ENCODE results near the gene PAQR9. TPM values are rescaled to one million over a fixed set of nuclear protein-coding genes. Genes with fewer than 3 reads are reported as not detected.

Gene PAQR9
- total and polyA plus RNA-seq, 2 of the 13 experiments (the other 11 are each of a cell fraction or from before 2014, with no cell fraction given), result 3.7 to 10.3 TPM

GRCh38 chr3:142976621-142977398 is 13.3 kb upstream of the PAQR9 start (continued):
- TF ChIP-seq HMGXB3 (CRISPR knock-in tag; IDR thresholded peaks at IDR 0.05; ENCODE audit: borderline replicate concordance), result peak; percentile 42; the same call in 1 of the 2 replicates
- no peak for TF ChIP-seq NR2F2 (IDR thresholded peaks at IDR 0.05; ENCODE audit: borderline replicate concordance, low read depth)
- 0 out of 2 replicates have a peak, but pooled peaks have one; percentile 52 for TF ChIP-seq NFKBIZ (CRISPR knock-in tag; IDR thresholded peaks at IDR 0.05)
- peak; percentile 62 for TF ChIP-seq THAP11 (CRISPR knock-in tag; IDR thresholded peaks at IDR 0.05)
- TF ChIP-seq JUNB (CRISPR knock-in tag; IDR thresholded peaks at IDR 0.05; ENCODE audit: borderline replicate concordance), result no peak; the same call in 1 of the 2 replicates
- peak; percentile 11; the same call in 1 of the 2 replicates for TF ChIP-seq STAG1 (CRISPR knock-in tag; IDR thresholded peaks at IDR 0.05)
- no peak for TF ChIP-seq ZNF34 (CRISPR knock-in tag; IDR thresholded peaks at IDR 0.05; ENCODE audit: borderline replicate concordance)
- no peak; the same call in 1 of the 2 replicates for TF ChIP-seq NFE2 (CRISPR knock-in tag; IDR thresholded peaks at IDR 0.05)
- TF ChIP-seq SMAD3 (CRISPR knock-in tag; IDR thresholded peaks at IDR 0.05), result no peak
- peak; percentile 93 for TF ChIP-seq JUND (CRISPR knock-in tag; IDR thresholded peaks at IDR 0.05)
- TF ChIP-seq ZNF280D (CRISPR knock-in tag; IDR thresholded peaks at IDR 0.05), result no peak
- no peak for TF ChIP-seq ETS1 (CRISPR knock-in tag; IDR thresholded peaks at IDR 0.05)
- TF ChIP-seq ZNF646 (CRISPR knock-in tag; IDR thresholded peaks at IDR 0.05), result no peak
